ENCODE measurements around the gene SMIM35.

SMIM35 gene

GRCh38 chr11:118087931-118088330 is 1.2 kb upstream of the SMIM35 start:
- Histone ChIP-seq H3K9me2 (replicated peaks; ENCODE audit: insufficient read depth, low read length) (no peaks in the 10 kb centered on the region), H3F3A (ENCODE audit: insufficient read depth) (no peaks in the 10 kb centered on the region), H3K4me2 (ENCODE audit: low read depth, low read length, poor library complexity, severe bottlenecking) (no peak overlapping the region), H3K27ac (ENCODE audit: low read depth, low read length) (no peak overlapping the region), H3K27me3 (ENCODE audit: low read length) (no peaks in the 10 kb centered on the region), H4K20me1 (ENCODE audit: low read depth, low read length) (no peaks in the 10 kb centered on the region), H3K4me3 (ENCODE audit: insufficient read depth, low read length, poor library complexity, severe bottlenecking) (no peak overlapping the region), H3K79me2 (ENCODE audit: insufficient read depth, low read length) (no peaks in the 10 kb centered on the region), H3K36me3 (ENCODE audit: low read length) (no peaks in the 10 kb centered on the region), H3K9me3 (ENCODE audit: insufficient read depth, low read length) (peaks cover 16% of the 10 kb centered on the region; the same call in 1 of the 2 replicates), H2AFZ (ENCODE audit: low read depth, low read length, severe bottlenecking) (no peak overlapping the region), H3K9ac (ENCODE audit: low read length) (no peak overlapping the region)
- TF ChIP-seq EZH2phosphoT487 (conservative IDR thresholded peaks at IDR 0.05; ENCODE audit: low read length), result no peak
- TF ChIP-seq CTCF (IDR thresholded peaks at IDR 0.05; ENCODE audit: insufficient read depth, low read length, poor library complexity, severe bottlenecking), result no peak

- Histone ChIP-seq H2AFZ (ENCODE audit: low read depth, low read length, severe bottlenecking) (no peak overlapping the region), H4K20me1 (ENCODE audit: low read depth, low read length) (no peaks in the 10 kb centered on the region), H3K27me3 (ENCODE audit: low read length) (no peaks in the 10 kb centered on the region), H3K36me3 (ENCODE audit: low read length) (no peaks in the 10 kb centered on the region), H3K27ac (ENCODE audit: low read depth, low read length) (no peak overlapping the region), H3K9me2 (replicated peaks; ENCODE audit: insufficient read depth, low read length) (no peaks in the 10 kb centered on the region), H3K9ac (ENCODE audit: low read length) (no peak overlapping the region), H3K4me2 (ENCODE audit: low read depth, low read length, poor library complexity, severe bottlenecking) (no peak overlapping the region), H3K9me3 (ENCODE audit: insufficient read depth, low read length) (peaks cover 16% of the 10 kb centered on the region; the same call in 1 of the 2 replicates), H3F3A (ENCODE audit: insufficient read depth) (no peaks in the 10 kb centered on the region), H3K4me3 (ENCODE audit: insufficient read depth, low read length, poor library complexity, severe bottlenecking) (no peak overlapping the region), H3K79me2 (ENCODE audit: insufficient read depth, low read length) (no peaks in the 10 kb centered on the region)
- TF ChIP-seq EZH2phosphoT487 (conservative IDR thresholded peaks at IDR 0.05; ENCODE audit: low read length), result no peak
- TF ChIP-seq CTCF (IDR thresholded peaks at IDR 0.05; ENCODE audit: insufficient read depth, low read length, poor library complexity, severe bottlenecking), result no peak
These were observed 2.1 kb downstream of the SMIM35 start for GRCh38 chr11:118084656-118085055.

- H3F3A ChIP-seq (ENCODE audit: insufficient read depth), result no peaks in the 10 kb centered on the region
- no peaks in the 10 kb centered on the region for H4K20me1 ChIP-seq (ENCODE audit: low read depth, low read length)
- peaks cover 16% of the 10 kb centered on the region; the same call in 1 of the 2 replicates for H3K9me3 ChIP-seq (ENCODE audit: insufficient read depth, low read length)
- H3K27me3 ChIP-seq (ENCODE audit: low read length), result no peaks in the 10 kb centered on the region
- no peaks in the 10 kb centered on the region for H3K9me2 ChIP-seq (replicated peaks; ENCODE audit: insufficient read depth, low read length)
- no peak for TF ChIP-seq EZH2phosphoT487 (conservative IDR thresholded peaks at IDR 0.05; ENCODE audit: low read length)
- no peak for TF ChIP-seq CTCF (IDR thresholded peaks at IDR 0.05; ENCODE audit: insufficient read depth, low read length, poor library complexity, severe bottlenecking)
- no peaks in the 10 kb centered on the region for H3K36me3 ChIP-seq (ENCODE audit: low read length)
- no peak overlapping the region for H3K4me3 ChIP-seq (ENCODE audit: insufficient read depth, low read length, poor library complexity, severe bottlenecking)
- H3K79me2 ChIP-seq (ENCODE audit: insufficient read depth, low read length), result no peaks in the 10 kb centered on the region
- H3K9ac ChIP-seq (ENCODE audit: low read length), result no peak overlapping the region
- no peak overlapping the region for H3K4me2 ChIP-seq (ENCODE audit: low read depth, low read length, poor library complexity, severe bottlenecking)
- H3K27ac ChIP-seq (ENCODE audit: low read depth, low read length), result no peak overlapping the region
- H2AFZ ChIP-seq (ENCODE audit: low read depth, low read length, severe bottlenecking), result no peak overlapping the region
These were observed 2.5 kb downstream of the SMIM35 start for GRCh38 chr11:118084247-118084646.

Data from SU-DHL-6 (cell line).